Parathyroid adenoma (tissue), 2 donors: ENCODE measurements around the gene KMT5C.

Experiments
- H2AFZ ChIP-seq: fragments of 300-600 bp; sonication (generic); one replicate; pipeline ENCODE4 v1.7.0; 2017; ENCODE audit warnings: antibody characterized with exemption, mild to moderate bottlenecking
- H3K27ac ChIP-seq: fragments of 300-600 bp; sonication (generic); one replicate; pipeline ENCODE4 v1.7.0; 2017
- H3K27me3 ChIP-seq: fragments of 300-600 bp; sonication (generic); one replicate; pipeline ENCODE4 v1.7.0; 2017; ENCODE audit warnings: low read length; ENCODE audit not compliant: control insufficient read depth, insufficient read depth
- H3K36me3 ChIP-seq: fragments of 300-600 bp; sonication (generic); one replicate; pipeline ENCODE4 v1.7.0; 2017; ENCODE audit warnings: low read length; ENCODE audit not compliant: control insufficient read depth, insufficient read depth
- H3K4me1 ChIP-seq: fragments of 300-600 bp; sonication (generic); one replicate; pipeline ENCODE4 v1.7.0; 2017; ENCODE audit warnings: control low read depth
- H3K4me2 ChIP-seq: fragments of 300-600 bp; sonication (generic); one replicate; pipeline ENCODE4 v1.7.0; 2017; ENCODE audit warnings: low read length
- H3K4me3 ChIP-seq: fragments of 300-600 bp; sonication (generic); one replicate; pipeline ENCODE4 v1.7.0; 2017; ENCODE audit warnings: low read depth, low read length
- H3K79me2 ChIP-seq: fragments of 300-600 bp; sonication (generic); one replicate; pipeline ENCODE4 v1.7.0; 2017; ENCODE audit warnings: control low read depth
- H3K9ac ChIP-seq: fragments of 300-600 bp; sonication (generic); one replicate; pipeline ENCODE4 v1.7.0; 2017; ENCODE audit warnings: mild to moderate bottlenecking
- H3K9me3 ChIP-seq: fragments of 300-600 bp; sonication (generic); one replicate; pipeline ENCODE4 v1.7.0; 2017; ENCODE audit warnings: low read length; ENCODE audit not compliant: control insufficient read depth
- TF ChIP-seq, protein P1 (sequence below): fragments of 300-600 bp; sonication (generic); IDR thresholded peaks from one replicate; pipeline ENCODE4 v1.7.0; 2017; ENCODE audit warnings: antibody characterized with exemption, mild to moderate bottlenecking
- donor health status: primary hyperparathyroidism.

KMT5C gene

DNA sequence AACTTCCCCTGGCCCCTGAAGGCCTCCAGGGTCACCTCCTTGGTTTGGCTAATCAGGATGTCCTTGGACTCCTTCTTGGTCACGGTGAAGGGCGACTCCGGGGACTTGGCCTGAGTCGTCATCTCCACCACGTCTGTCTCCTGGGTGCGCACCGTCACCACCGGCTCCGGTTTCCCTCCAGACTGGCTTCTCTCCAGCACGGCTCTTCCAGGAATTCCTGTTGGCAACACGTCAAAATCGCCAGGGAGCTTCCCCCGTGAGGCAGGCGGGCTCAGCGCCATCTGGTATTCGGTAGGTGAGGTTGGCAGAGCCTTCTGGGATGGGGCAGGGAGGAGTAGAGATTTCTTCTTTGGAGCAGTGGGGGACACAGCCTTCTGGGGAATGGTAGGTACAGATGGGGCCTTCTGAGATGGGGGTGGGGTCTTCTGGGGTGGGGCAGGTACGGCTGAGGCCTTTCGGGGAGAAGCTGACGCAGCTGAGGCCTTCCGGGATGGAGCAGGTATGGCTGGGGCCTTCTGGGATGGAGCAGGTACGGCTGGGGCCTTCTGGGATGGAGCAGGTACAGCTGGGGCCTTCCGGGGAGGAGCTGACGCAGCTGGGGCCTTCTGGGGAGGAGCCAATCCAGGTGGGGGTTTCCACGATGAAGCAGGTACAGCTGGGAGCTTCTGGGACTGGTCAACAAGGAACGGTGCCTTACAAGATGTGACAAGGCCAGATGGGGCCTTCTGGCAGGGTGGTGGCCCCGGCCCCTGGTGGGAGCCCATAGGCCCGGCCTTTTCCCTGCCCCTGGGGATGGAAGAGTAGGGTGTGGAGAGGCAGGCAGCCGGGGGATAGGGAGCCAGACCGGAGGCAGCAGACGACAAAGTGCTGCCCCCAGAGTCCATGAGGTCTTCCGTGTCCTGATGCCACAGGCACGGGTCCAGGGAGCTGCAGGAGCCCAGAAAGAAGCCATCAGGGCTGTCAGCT is 19.6 kb downstream of the KMT5C start:
- Histone ChIP-seq H3K4me2 (no peak overlapping the region), H3K27me3 (no peaks in the 10 kb centered on the region), H3K4me3 (no peak overlapping the region), H3K36me3 (no peaks in the 10 kb centered on the region), H3K27ac (no peak overlapping the region), H3K4me1 (no peaks in the 10 kb centered on the region), H3K79me2 (no peaks in the 10 kb centered on the region), H3K9me3 (no peaks in the 10 kb centered on the region), H3K9ac (no peak overlapping the region), H2AFZ (no peak overlapping the region)
- TF ChIP-seq, protein P1, sequence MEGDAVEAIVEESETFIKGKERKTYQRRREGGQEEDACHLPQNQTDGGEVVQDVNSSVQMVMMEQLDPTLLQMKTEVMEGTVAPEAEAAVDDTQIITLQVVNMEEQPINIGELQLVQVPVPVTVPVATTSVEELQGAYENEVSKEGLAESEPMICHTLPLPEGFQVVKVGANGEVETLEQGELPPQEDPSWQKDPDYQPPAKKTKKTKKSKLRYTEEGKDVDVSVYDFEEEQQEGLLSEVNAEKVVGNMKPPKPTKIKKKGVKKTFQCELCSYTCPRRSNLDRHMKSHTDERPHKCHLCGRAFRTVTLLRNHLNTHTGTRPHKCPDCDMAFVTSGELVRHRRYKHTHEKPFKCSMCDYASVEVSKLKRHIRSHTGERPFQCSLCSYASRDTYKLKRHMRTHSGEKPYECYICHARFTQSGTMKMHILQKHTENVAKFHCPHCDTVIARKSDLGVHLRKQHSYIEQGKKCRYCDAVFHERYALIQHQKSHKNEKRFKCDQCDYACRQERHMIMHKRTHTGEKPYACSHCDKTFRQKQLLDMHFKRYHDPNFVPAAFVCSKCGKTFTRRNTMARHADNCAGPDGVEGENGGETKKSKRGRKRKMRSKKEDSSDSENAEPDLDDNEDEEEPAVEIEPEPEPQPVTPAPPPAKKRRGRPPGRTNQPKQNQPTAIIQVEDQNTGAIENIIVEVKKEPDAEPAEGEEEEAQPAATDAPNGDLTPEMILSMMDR = no peak

DNA sequence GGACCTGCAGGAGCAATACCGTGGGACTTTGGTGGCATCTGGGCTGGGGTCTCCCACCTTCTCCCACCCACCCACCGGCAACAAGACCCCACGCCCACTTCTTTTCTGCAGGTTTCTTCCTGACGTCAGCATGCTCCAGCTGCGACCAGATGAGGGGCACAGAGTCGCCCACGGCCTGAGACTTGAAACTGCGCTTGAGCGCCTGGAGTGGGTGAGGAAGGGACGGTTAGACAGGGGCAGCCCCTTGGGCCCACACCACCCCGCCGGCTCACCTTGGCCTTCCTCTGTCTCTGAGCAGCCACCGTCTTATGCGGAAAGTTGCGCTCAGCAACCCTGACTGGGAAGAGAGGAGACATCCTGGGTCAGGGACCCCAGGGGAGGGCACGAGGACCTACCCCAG is 21.2 kb downstream of the KMT5C start:
- H3K9ac ChIP-seq = no peak overlapping the region
- no peaks in the 10 kb centered on the region for H3K4me1 ChIP-seq
- TF ChIP-seq, protein P1 = no peak
- H2AFZ ChIP-seq = no peak overlapping the region
- H3K4me3 ChIP-seq = no peak overlapping the region
- no peaks in the 10 kb centered on the region for H3K9me3 ChIP-seq
- no peak overlapping the region for H3K4me2 ChIP-seq
- H3K79me2 ChIP-seq = no peaks in the 10 kb centered on the region
- H3K27me3 ChIP-seq = no peaks in the 10 kb centered on the region
- H3K36me3 ChIP-seq = no peaks in the 10 kb centered on the region
- H3K27ac ChIP-seq = no peak overlapping the region

DNA sequence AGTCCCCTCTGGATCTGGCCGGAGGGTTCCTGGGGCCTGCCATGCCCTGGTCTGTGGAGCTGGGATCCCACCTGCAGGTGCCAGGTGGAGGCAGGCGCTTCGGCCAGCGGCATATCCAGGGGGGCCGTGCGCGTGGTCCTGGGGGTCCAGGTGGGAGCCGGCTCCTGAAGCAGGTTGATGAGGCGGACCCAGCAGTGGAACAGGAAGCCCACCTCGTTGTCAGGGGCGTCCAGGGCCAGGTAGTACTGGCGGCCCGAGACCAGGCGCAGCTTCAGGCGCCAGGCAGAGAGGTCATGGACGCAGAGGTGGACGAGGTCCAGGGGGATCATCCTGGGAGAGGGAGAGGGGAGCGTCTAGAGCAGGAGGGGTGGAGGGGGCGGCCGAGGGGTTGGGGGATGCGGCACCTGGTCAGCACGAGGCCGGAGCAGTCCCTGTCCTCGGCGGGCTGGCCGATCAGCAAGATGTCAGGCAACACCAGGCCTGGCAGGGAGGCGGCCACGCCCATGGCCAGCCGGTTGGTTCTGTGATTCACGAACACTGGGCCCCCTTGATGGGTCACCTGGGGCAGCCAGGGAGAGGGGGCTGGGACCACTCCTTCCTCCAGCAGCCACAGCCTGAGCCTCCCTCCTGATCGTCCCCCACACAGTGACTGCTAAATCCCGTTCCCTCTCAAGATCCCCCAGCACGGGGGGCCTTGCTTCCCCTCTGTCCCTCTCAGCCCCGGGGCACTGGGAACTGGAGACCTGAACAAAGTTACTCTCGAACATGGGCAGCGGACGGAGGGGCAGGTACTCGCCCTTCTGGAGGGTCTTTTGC is 22.7 kb downstream of the KMT5C start:
- Histone ChIP-seq H3K4me1 (no peaks in the 10 kb centered on the region), H3K9ac (no peak overlapping the region), H3K27me3 (no peaks in the 10 kb centered on the region), H3K79me2 (no peaks in the 10 kb centered on the region), H3K4me2 (no peak overlapping the region), H3K9me3 (no peaks in the 10 kb centered on the region), H2AFZ (no peak overlapping the region), H3K36me3 (no peaks in the 10 kb centered on the region), H3K4me3 (no peak overlapping the region), H3K27ac (no peak overlapping the region)
- TF ChIP-seq, protein P1 = no peak

DNA sequence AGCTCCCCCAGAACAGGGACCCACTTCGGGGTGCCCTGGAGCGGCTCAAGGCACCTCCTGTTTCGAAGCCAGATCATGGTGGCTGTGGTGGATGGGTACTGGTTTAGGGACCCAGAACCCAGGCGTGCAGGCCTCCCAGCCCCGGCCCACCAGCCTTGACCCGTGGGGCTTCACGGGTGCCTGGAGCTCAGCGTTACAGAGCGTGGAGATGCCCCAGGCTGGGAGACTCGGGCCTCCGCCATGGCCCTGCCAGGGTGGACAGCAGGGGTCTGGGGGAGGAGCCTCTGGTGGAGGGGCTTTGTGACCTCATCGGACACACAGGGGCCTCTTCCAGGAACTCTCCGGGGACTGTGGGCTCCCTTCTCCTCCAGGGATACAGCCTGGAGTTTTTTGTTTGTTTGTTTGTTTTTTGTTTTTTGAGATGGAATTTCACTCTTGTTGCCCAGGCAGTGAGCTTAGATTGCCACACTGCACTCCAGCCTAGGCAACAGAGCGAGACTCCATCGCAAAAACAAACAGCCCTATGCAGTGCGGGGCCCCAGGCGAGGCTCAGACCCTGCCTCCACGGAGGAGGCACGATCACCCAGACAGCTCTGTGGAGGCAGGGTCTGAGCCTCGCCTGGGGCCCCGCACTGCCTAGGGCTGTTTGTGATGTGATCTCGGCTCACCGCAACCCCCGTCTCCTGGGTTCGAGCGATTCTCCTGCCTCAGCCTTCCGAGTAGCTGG is 23.5 kb downstream of the KMT5C start, which contains the start of gene GARIN5B:
Gene GARIN5B (minus strand): TSS at position 271 of the 727 bp plus-strand sequence. CDS start 194 bp downstream, at position 77.
- no peaks in the 10 kb centered on the region for H3K36me3 ChIP-seq
- no peaks in the 10 kb centered on the region for H3K4me1 ChIP-seq
- H2AFZ ChIP-seq = no peak within 1 kb of the TSS
- H3K4me2 ChIP-seq = no peak within 1 kb of the TSS
- H3K27ac ChIP-seq = no peak within 1 kb of the TSS
- no peaks in the 10 kb centered on the region for H3K79me2 ChIP-seq
- TF ChIP-seq, protein P1 = no peak
- no peak within 1 kb of the TSS for H3K9ac ChIP-seq
- H3K27me3 ChIP-seq = no peaks in the 10 kb centered on the region
- no peaks in the 10 kb centered on the region for H3K9me3 ChIP-seq
- H3K4me3 ChIP-seq = no peak within 1 kb of the TSS
